Esophagus muscularis mucosa (tissue), 4 donors: ENCODE measurements around the gene CCDC149.

Experiments
- EP300 ChIP-seq: sonication (generic); formaldehyde crosslinking; IDR thresholded peaks from one replicate; pipeline ENCODE4 v1.6.1; 2017; ENCODE audit warnings: antibody characterized with exemption
- POLR2A ChIP-seq: fragments of 450-650 bp; IDR thresholded peaks from one replicate; pipeline ENCODE4 v1.6.1; 2017; ENCODE audit warnings: antibody characterized with exemption, moderate library complexity, mild to moderate bottlenecking, low read depth
- POLR2AphosphoS5 ChIP-seq, 2 donors: sonication (generic); formaldehyde crosslinking; IDR thresholded peaks; one replicate each; pipeline ENCODE4 v1.6.1; 2017; ENCODE audit warnings: antibody characterized with exemption in 2 of 2
- TF ChIP-seq, protein P1 (sequence below), 3 experiments: fragments of 200-600 bp in 2 of 3; fragments of 450-650 bp in 1 of 3; sonication (generic) in 2 of 3; IDR thresholded peaks; one replicate each; pipeline ENCODE4 v1.5.1; 2017 to 2019; ENCODE audit warnings: antibody characterized with exemption in 3 of 3, mild to moderate bottlenecking in 2 of 3, moderate library complexity in 1 of 3

GRCh38 chr4:24913119-24913485, 260 bp upstream of the CCDC149 start:
- TF ChIP-seq POLR2A, result no peak
- TF ChIP-seq EP300, result no peak
- TF ChIP-seq, protein P1, sequence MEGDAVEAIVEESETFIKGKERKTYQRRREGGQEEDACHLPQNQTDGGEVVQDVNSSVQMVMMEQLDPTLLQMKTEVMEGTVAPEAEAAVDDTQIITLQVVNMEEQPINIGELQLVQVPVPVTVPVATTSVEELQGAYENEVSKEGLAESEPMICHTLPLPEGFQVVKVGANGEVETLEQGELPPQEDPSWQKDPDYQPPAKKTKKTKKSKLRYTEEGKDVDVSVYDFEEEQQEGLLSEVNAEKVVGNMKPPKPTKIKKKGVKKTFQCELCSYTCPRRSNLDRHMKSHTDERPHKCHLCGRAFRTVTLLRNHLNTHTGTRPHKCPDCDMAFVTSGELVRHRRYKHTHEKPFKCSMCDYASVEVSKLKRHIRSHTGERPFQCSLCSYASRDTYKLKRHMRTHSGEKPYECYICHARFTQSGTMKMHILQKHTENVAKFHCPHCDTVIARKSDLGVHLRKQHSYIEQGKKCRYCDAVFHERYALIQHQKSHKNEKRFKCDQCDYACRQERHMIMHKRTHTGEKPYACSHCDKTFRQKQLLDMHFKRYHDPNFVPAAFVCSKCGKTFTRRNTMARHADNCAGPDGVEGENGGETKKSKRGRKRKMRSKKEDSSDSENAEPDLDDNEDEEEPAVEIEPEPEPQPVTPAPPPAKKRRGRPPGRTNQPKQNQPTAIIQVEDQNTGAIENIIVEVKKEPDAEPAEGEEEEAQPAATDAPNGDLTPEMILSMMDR (IDR thresholded peaks at IDR 0.05), result no peak
- no peak for TF ChIP-seq POLR2AphosphoS5 (IDR thresholded peaks at IDR 0.05)
